Measurements from ENCODE around the gene AGT.
"Not testable (repeated sequence)": the region's sequence is repeated elsewhere in the genome, so short reads cannot be mapped to it uniquely, and the experiment has no call there.

AGT gene

GRCh38 chr1:230686747-230687146 lies 27.2 kb downstream of the AGT start:
- DNase-seq (ENCODE audit: low read depth), result no peak

- DNase-seq (ENCODE audit: low read depth), result no peak
Observed at GRCh38 chr1:230684998-230685397, 28.9 kb downstream of the AGT start.

- DNase-seq (ENCODE audit: low read depth), result no peak
Observed at GRCh38 chr1:230684146-230684545, 29.8 kb downstream of the AGT start.

- no peak for DNase-seq (ENCODE audit: low read depth)
Observed at GRCh38 chr1:230682882-230683610, 30.9 kb downstream of the AGT start.

- no peak for DNase-seq (ENCODE audit: low read depth)
Observed at GRCh38 chr1:230682274-230682673, 31.6 kb downstream of the AGT start.

- no peak for DNase-seq (ENCODE audit: low read depth)
Observed at GRCh38 chr1:230681599-230681998, 32.3 kb downstream of the AGT start.

GRCh38 chr1:230680300-230681025 lies 33.5 kb downstream of the AGT start:
- DNase-seq (ENCODE audit: low read depth), result no peak

GRCh38 chr1:230679825-230680224 lies 34.1 kb downstream of the AGT start:
- DNase-seq (ENCODE audit: low read depth), result no peak

- DNase-seq (ENCODE audit: low read depth), result no peak
Observed at GRCh38 chr1:230679192-230679591, 34.7 kb downstream of the AGT start.

GRCh38 chr1:230677200-230677599 lies 36.7 kb downstream of the AGT start:
- no peak for DNase-seq (ENCODE audit: low read depth)

GRCh38 chr1:230674581-230674980 lies 39.3 kb downstream of the AGT start:
- DNase-seq (ENCODE audit: low read depth), result no peak

- no peak for DNase-seq (ENCODE audit: low read depth)
Observed at GRCh38 chr1:230669543-230669942, 44.4 kb downstream of the AGT start.

GRCh38 chr1:230668227-230668626 lies 45.7 kb downstream of the AGT start:
- no peak for DNase-seq (ENCODE audit: low read depth)

GRCh38 chr1:230661976-230662375 lies 51.9 kb downstream of the AGT start:
- DNase-seq (ENCODE audit: low read depth), result no peak

GRCh38 chr1:230658691-230659090 lies 55.2 kb downstream of the AGT start:
- DNase-seq (ENCODE audit: low read depth), result no peak

GRCh38 chr1:230658103-230658502 lies 55.8 kb downstream of the AGT start:
- DNase-seq (ENCODE audit: low read depth), result not testable (repeated sequence)

GRCh38 chr1:230656719-230657118 lies 57.2 kb downstream of the AGT start:
- DNase-seq (ENCODE audit: low read depth), result not testable (repeated sequence)
